ENCODE measurements around the gene NDUFAB1.
"Not testable (repeated sequence)": the region's sequence is repeated elsewhere in the genome, so short reads cannot be mapped to it uniquely, and the experiment has no call there.

The NDUFAB1 gene

DNA sequence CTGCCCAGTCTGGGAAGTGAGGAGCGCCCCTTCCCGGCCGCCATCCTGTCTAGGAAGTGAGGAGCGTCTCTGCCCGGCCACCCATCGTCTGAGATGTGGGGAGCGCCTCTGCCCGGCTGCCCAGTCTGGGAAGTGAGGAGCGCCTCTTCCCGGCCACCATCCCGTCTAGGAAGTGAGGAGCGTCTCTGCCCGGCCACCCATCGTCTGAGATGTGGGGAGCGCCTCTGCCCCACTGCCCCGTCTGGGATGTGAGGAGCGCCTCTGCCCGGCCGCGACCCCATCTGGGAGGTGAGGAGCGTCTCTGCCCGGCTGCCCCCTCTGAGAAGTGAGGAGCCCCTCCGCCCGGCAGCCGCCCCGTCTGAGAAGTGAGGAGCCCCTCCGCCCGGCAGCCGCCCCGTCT lies 12.8 kb downstream of the NDUFAB1 start:
- DNase-seq, result not testable (repeated sequence)

DNA sequence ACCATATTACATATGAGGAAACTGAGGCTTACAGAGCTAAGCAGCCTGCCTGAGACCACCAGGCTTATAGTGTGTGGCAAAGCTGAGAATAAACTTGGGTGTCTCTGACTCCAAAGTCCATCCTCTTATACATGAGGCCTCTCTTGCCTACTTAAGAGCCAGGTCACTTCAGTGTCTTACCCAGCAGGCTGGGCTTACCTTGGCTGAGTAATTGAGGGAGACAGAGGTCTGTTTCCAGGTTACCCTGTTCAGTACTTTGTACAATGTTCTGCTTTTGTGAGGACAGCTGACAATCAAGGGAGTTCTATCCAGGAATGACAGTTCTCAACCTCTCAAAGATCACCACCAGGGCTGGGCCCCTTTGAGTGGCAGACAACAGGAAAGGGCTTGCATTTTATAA lies 14.4 kb downstream of the NDUFAB1 start:
- DNase-seq, result no peak

DNA sequence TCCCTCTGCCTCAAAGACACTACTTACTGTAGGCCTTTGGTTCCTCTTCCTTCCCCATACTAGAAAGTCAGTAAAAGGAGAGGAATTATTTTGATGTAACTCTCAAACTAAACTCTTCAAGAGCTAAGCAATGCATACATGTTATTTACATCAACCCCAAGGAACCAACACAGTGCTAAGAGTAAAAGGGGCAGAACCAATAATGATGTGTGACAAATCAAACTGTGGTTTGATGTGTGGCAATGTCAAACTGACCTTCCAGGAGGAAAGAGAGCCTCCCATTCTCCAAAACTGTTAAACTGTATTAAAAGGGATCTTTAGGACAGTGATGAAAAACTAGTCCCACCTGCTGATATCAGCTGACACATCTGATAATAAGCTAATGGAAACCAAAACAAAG lies 15.7 kb downstream of the NDUFAB1 start:
- no peak for DNase-seq

- DNase-seq, result no peak
Observed at GRCh38 chr16:23579371-23579770, 16.7 kb downstream of the NDUFAB1 start.

DNA sequence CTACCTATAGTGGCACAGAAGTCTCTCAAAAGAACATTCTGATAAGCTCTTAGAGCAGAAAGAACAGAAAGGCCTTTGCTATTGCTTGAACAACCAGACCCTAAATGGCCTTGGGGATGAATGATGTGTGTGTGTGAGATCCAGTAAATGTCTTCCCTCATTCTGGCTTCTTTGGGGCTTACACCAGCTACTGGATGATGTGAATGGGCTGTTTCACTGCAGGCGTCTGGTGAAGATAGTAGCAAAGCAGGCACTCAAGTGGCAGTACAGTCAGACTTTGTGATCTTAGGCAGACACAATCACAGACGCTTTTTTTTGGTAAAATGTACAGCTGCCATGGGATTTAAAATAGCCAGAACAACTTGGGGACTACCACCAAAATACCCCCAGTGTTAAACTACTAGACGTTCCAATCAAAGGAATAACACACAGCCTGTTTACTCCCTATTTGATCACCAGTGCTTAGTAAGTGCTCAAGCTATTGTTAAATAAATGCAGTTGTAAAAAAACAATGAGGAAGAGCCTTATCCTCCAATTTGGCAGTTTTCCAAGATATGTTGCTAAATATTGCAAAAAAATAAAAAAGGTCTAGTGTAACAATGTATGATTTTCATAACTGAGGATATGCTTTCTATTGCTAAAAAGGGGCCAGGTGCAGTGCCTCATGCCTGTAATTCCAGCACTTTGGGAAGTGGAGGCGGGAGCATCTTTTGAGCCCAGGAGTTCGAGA lies 17.9 kb downstream of the NDUFAB1 start:
- peak; percentile 36 for DNase-seq

DNA sequence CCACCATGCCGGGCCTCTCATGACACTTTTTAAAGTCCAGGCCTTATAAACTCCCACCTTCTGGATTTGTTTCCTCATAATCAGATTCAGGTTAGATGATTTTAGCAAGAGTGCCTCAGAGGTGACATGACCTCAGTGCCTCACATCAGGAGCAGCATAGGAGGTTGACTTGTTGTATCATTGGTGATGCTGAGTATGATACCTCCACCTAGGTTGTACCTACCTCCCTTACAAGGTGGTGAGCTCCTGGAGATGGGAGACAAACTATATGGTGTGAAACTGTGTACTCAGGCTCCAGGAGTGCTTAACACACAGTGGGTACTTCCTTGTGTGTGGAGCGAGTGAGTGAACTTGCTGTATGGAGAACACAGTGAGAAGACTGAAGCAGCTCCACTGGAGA lies 18.6 kb downstream of the NDUFAB1 start:
- DNase-seq, result no peak

DNA sequence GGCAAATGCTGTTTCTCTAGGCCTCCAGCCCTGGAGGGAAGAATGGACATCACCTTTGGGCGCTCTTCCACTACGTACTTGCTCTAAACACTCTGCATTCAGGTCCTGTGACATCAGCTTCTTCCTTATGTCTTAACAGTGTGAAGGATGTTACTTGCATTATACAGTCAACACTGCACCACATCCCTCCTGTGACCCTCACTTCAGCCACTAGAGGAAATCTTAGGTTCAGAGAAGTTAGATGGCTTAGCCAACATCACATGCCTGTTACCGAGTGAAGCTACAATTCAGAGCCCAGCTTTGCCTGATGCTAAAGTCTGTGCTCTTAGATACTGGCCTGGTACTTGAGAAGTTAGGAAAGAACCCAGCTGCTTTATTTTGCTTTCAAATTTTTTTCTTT lies 20.3 kb downstream of the NDUFAB1 start:
- no peak for DNase-seq

DNA sequence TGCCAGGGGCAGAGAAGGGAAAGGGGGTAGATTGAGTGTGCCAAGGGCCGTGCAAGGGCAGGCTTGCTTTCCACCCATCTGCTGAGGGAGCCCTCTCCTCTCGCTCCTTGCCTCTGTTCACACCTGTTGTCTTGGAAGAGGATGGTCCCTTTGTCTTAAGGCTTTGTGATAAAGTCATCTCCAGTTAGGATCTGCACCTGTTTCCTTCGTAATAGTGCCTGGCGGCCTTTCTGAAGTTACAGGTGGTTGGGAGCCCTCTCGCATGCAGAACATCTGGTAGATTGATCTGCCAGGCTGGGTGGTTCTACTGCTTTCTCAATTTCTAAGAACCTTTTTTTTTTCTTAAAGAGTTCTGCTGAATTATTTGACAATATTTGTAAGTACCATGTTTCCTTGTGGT lies 22.3 kb downstream of the NDUFAB1 start:
- no peak for DNase-seq

GRCh38 chr16:23572394-23572793 lies 23.7 kb downstream of the NDUFAB1 start:
- DNase-seq, result no peak

DNA sequence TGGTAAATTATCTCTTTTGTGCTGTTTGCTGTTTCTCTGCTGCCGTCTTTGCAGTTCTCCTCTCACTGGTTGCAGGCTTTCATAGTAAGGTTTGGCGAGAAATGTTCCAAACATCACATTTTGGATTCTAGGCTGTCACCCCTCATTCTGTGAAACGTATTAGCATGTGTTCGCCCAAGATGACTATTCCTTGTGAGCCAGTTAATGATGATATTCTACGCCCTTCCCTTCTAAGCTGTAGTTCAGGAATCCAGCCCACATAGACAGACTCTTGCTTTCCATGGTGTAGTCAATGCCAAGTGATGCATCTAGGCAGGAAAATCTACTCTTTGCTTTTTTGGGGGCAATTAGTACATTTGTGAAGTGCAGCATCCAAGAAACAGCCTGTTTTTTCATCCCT lies 24.2 kb downstream of the NDUFAB1 start:
- DNase-seq, result no peak

DNA sequence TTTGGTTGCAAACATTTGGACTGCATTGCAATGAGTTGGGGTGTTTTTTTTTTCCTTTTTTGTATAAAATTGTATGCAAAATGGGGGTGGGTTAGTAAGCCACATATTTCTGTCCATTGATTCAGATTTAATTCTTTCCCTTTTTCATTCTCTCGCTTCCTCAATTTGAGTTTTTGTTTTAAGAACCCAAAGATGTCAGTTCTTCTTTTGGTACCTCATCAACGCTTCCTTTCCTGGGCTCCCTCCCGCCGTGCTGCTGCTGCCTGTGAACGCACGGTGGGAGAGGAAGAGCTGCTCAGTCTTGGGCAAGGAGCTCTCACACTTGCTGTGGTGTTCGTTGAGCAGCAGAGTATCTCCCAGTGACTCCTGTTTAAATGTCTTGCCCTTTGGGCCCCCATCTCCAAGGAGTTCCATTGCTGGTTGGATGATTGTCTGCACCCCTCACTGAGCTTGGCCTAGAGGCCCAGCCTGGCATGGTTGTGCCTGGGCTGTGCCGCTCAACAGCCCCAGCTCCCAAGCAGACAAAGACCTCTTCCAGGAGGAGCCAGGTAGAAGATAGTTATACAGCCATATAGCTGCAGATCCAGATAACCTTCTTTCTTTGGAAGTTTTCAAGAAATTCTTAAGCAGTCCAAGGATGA lies 25.0 kb downstream of the NDUFAB1 start:
- DNase-seq, result no peak

DNA sequence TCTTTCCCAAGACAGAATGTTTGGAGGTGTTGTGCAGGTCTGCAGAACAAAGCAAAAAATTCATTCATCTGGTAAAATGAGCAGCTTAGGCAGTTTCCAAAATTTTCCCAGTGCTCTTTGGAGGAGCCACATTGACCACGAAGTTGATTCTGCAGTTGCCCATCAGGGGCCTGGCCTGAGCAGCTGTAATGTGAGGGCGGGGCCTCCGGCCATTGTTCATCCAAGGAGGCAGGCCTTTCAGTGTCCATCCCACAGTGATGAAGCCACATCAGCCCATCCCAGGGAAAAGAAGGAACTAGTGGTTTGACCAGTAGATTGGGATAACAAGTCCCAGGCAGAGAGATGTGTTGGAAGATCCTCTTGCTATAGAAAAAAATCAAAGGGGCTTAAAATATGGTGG lies 28.5 kb downstream of the NDUFAB1 start:
- DNase-seq, result no peak

- DNase-seq, result no peak
Observed at GRCh38 chr16:23566724-23567123, 29.4 kb downstream of the NDUFAB1 start.

DNA sequence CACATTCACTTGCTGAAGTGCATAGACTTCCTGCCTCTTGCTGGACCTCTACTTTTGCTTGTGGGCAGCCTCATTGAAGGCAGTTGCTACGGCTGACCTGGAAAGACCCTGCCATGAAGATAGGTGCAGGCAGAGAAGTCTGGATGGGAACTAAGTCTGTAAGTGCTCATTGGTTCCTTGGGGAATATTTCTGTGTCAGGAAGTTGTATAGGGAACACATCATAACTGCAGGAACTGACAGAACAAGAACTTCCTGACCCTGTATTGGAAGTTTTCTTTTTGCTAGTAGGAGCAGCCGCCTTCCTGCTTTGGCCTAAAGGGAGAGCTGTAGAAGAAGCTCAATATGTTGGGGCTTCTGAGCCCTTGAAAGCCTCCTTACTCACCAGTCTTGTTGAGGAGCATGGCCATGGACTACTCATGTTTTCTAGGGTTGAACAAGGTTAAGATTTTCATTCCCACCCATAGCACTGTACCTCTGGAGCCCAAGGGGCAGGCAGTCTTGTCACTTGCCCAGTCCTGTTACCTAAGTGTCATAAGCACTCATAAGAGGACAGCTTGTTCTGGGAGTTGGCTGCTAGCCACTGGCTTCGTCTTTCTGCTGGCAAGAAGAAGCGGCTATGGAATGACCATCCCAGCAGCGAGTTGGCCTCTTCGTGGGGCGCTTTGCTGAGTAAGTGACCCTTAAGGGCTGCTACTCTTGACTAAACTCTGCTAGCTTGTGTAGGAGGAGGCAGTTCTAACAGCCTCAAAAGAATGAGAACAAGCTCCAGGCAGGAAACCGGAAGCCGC lies 31.3 kb downstream of the NDUFAB1 start:
- DNase-seq, result no peak

- no peak for DNase-seq
Observed at GRCh38 chr16:23563186-23563585, 32.9 kb downstream of the NDUFAB1 start.

DNA sequence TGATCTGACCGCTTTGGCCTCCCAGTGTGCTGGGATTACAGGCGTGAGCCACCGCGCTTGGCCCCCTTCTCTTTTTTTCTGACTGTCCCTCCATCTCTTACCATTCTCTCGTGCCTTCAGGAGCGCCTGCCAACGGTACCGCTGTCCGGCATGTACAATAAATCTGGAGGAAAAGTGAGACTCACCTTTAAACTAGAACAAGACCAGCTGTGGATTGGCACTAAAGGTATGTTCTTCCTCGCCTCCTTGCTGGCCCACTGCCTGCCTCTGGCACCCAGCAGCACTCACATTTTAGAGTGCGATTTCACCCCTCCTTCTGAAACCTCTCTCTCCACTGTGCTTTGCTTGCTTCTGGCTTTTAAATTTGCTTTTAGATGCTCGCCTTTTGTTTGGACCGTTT lies 33.6 kb downstream of the NDUFAB1 start:
- DNase-seq, result no peak

- DNase-seq, result no peak
Observed at GRCh38 chr16:23561586-23561985, 34.5 kb downstream of the NDUFAB1 start.

DNA sequence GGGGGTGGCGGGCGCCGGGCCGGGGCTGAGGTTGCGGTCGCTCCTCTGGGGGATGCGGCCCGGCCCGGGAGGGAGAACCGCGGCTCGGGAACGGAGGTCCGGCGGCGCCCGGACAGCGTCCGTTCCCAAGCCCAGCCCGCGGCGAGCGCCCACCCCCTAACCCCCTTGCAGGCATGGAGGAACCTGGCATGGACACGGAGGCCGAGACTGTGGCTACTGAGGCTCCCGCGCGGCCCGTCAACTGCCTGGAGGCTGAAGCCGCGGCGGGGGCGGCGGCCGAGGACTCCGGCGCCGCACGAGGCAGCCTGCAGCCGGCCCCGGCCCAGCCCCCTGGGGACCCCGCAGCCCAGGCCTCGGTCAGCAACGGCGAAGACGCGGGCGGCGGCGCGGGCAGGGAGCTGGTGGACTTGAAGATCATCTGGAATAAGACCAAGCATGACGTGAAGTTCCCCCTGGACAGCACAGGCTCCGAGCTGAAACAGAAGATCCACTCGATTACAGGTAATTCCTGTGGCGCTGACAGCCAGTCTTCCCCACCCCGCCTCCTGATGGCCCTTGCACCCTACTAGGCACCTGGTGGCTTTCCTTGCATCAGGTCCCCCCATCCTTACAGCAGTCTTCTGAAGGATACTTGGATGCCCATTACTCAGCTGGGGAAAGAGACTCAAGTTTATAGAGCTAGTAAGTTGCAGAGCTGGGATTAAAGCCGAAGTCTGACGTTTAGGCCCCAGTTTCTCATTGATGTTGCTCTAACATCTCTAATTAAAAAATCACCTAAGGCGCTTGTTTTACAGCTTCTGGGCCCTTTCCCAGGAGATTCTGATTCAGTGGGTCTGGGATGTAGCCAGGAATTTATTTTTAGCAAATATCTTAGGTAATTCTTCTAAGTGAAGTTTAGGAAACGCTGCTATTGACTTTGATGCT lies 38.1 kb downstream of the NDUFAB1 start:
- peak; percentile 47 for DNase-seq

GRCh38 chr16:23556881-23557778 lies 39.0 kb downstream of the NDUFAB1 start, which contains the start of the genes EARS2 and UBFD1:
TSS of gene EARS2 (minus strand) at chr16:23557350. CDS start at chr16:23557343, 7 bp downstream.
TSS of gene UBFD1 (plus strand) at chr16:23557727. CDS start at chr16:23557743, 16 bp downstream.
- DNase-seq, result peak; percentile 100

DNA sequence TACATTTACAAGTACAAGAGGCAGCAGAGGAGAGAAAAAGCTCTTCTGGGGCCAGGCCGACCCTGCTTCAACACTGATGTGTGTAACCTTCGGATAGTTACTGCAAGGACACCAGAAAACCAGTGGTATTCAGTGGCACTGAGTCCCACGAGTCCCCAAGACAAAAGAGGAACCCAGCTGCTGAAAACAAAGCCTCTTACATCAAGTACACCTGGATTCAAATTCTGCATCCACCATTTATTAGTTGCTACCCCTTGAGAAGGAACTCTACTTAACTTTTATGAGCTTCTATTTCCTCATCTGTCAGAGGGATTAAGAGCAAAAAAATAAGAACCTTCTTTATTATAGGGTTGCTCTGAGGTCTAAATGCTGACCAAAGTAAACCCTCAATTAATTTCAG lies 41.6 kb downstream of the NDUFAB1 start:
- no peak for DNase-seq

DNA sequence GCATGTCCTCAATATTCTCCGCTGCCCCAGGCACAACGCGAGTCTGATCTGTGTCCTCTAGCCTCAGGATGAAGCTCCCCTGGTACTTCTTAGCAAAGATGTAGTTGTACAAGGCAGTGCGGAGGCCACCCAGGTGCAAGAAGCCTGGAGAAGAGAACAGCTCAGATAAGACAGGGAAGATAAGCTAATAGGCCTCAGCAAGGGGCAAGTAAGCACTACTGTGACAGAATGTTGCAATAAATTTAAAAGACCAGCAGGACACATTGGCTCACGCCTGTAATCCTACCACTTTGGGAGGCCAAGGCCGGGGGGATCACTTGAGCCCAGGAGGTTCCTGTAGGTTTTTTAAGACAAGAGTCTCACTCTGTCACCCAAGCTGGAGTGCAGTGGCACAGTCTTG lies 44.0 kb downstream of the NDUFAB1 start:
- DNase-seq, result no peak

DNA sequence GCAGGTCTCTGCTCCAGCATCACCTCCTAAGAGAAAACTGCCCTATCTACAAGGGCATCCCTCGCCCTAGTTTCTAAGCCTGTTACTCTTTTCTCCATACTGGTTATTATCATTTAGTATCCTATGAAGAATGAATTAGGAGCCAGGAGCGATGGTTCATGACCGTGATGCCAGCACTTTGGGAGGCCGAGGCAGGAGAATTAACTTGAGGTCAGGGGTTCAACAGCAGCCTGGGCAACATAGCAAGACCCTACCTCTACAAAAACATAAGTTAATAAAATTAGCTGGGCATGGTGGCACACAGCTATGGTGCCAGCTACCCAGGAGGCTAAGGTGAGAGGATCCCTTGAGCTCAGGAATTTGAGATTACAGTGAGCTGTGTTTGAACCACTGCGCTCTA lies 46.2 kb downstream of the NDUFAB1 start:
- no peak for DNase-seq

All from OCI-M1 (cell line).